NCI-H524 (cell line): Measurements from ENCODE around the gene ADH1C.

Experiments
- DNase-seq, 2 experiments: peaks; one replicate each; lab custom pipeline; 2025; lab: John Stamatoyannopoulos, UW

Gene ADH1C

DNA sequence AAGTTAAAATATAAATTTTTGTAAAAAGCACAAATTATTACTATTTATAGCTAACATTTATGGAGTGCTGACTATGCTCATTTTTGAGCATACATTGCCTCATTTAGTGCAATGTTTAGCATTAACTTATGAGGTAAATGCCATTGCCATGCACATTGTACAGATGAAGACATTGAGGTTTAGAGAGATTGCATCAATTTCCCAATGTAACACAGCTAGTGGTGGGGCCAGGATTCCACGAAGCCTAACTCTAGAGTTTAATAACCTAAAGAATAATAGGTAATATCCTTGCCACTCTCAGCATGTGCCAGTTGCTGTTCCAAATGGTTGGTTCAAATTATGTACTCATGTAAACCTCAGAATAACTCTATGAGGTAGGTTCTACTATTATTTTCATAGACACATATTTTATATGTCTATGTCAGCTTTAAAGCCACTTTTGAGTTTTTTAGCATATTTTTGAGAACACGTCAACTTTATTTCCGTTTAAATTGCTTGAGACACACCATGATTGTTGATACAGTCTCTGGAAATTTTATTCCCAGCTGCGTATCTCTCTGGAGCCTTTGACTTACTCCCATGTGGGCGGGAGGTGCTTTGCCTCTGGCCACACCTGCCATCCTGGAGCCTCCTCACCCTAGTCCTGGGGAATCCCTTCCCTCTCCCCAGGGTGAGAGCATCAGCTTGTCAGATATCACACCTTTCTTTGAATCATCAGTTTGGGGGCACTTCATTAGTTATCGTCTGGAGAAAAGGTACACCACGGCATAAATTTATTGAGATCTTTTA lies 51.0 kb downstream of the ADH1C start:
- DNase-seq: no peak

DNA sequence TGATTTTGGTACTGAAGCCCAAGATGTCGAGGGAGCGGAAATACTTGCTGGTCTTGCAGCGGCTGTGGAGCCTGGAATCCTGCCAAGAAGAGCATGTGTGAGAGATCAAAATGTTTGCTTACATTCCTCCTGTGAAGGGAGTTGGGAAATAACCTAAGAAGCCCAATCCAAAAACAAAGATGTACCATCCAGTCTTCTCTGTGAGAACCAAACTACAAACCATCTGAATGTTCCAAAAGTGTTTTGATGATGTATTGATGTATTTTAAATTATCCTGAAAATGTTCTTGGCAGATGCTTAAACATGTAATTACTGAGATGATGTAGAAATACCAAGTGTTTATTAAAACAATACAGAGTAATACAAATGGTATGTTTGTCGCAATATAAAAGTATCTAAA lies 51.6 kb downstream of the ADH1C start:
- DNase-seq: peak; percentile 35 to 75

DNA sequence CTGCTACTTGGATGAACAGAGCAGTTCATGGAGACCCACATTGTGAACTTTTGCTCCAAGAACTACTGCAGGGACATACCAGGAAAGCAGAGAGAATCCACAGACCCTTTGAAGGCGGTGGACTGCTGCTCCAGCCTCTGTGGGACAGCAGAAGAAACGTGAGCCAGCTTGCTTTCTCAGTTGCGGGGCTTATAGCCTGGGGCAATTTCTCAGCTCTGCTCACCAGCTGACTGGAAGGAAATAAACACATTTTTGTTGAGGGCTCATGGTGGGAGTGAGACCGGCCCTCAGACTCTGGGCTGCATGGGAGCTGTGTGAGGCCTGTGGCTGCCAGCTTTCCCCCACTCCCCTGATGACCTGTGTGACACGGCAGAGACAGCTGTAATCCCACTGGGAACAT lies 59.2 kb downstream of the ADH1C start:
- DNase-seq: no peak

DNA sequence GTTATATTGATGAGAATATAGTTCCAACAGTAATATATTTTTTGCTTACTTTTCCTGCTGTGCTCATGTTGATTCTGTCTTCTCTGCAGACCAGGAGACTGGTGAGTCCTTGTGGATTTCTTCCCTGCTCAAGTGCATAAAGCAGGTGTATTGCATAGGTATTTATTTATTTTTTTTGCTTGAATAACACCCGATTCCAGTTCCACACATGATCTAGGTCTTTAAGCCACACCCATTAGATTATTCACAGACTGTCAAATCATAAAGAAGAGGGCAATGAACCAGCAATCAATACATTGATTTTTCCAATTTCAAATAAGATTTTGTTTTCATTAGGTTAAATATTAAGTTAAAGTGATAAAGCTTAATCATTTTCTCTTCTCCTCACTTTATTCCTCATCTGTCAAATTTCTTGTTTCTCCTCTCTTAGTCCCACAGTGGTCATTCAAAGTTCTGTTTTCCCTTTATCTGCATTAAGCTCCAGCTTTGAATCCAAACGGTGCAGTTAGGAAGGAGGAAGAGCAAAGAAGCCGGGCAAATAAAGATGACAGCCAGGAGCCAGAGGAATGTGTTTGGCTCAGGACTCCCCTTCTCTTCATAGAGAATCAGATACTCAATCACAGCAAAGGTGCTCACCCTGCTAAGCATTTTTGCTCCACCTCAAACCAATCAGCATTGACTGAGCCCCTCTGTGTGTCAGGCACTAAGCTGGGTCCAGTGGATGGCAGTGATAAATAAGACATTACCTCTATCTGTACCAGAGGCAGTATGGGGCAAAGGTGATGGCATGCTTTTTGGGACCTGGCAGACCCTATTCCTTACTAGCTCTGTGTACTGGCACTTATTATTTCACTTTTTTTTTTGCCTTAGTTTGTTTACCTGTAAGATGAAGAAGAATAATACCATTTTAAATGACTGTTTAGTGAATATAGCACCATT lies 61.4 kb downstream of the ADH1C start, which contains the start of gene ADH1A:
Gene ADH1A, minus strand, starts transcription at position 138 of the 939 bp plus-strand sequence. Its CDS starts 71 bp downstream, at position 67.
- no peak for DNase-seq
